HG03571 (cell line): ENCODE results near the gene MGLL.
"Not testable (repeated sequence)": the region's sequence is repeated elsewhere in the genome, so short reads cannot be mapped to it uniquely, and the experiment has no call there.

Experiments
- ATAC-seq: cut with Tn5 transposase; IDR thresholded peaks from one replicate; pipeline ENCODE4 v1.9.1; 2021; ENCODE audit not compliant: unreplicated experiment

Gene MGLL

GRCh38 chr3:127711021-127711695, 111.2 kb downstream of the MGLL start:
- ATAC-seq = no peak

DNA sequence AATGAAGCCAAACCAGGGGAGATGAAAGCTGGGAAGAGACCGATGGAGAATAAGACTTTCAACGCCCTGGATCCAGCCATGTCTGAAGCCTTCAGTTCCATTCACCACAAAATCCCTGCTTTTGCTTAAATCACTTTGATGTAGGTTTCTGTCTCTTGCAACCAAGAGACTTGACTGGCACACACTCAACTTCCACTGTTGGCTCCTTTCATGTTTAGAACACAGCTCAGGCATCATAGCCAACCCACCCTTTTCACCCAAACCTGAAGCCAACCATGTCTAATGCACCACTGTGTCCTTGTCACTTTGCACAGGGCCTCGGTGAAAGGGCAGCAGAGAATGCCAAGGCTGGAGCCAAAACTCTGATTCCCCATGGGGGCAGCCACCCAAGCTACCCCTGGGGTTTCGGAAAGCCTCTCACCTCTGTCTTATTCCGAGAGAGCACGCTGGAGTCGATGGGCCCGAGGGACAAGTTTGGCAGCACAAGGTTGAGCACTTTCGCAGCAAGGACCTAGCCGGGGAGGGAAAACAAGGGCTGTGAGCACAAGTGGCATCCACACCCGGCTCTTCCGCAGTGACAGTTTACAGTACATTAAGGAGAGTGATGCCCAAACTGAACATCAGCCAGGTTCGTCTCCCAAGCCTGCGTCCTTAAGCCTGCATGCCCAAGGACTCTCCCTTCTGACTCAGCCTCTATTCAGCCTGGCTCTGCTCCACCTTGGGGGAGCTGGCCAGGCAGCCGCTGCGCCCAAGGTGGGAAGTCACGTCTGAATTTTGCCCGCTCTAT, 112.0 kb downstream of the MGLL start:
- no peak for ATAC-seq

DNA sequence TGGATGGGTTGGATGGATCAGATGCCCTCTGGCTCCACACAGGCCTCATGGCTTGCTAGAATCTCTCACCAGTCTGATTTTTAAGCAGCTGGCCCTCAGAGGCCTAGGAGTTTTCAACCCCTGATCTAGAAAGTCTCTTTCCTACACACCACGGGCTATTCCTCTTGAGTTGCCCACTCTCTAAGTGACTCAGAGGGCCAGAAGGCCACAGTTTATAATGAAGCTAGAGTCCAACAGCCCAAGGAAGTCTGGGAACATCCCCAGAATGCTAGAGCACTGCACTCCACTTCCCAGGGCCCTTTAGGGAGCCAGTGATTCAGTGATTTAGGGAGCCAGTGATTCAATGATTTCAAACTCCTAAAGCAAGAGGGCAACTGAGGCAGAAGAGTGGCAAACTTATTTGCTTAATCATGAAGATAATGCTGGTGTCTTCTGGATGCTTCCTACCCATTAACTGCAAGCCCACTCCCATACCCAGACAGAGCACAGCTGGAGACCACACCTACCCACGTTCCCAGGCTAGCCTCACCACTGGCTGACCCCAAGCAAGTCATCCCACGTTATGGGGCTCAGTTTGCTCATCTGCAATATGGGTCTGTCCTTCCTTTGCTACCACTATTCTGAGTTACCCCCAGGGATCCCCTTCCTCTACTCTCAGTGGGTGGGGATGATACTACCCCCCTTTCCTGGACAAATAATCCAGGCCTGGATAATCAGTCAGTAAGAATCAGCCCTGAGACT, 112.8 kb downstream of the MGLL start:
- no peak for ATAC-seq

GRCh38 chr3:127708837-127709236, 113.5 kb downstream of the MGLL start:
- ATAC-seq = no peak

- no peak for ATAC-seq
Measured at GRCh38 chr3:127707851-127708411, 114.4 kb downstream of the MGLL start.

DNA sequence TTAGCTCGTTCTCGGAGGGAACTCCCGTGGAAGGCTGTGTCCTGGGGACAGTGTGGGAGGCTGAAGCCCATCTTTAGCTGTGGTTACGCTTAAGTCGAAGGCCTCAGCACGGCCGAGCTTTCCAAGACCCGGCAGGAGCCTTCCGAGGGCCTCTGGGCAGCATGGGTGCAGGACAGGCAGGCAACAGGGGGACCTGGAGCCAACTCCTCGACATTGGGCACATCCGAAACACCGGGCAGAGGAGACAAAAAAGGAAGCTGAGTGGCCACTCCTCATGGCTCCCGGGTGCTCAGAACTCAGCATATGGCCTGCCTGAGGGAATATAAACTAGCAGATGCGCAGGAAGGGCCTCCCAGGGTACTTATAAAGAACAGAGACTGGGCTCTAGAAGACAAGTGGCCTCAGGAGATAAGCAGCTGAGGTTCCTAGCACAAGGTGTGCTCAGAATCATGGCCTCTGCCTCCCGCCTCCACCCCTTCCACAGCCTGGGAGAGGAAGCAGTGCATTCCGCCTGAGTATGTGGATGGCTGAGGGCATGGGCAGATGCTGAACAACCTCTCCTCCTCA, 115.4 kb downstream of the MGLL start:
- no peak for ATAC-seq

DNA sequence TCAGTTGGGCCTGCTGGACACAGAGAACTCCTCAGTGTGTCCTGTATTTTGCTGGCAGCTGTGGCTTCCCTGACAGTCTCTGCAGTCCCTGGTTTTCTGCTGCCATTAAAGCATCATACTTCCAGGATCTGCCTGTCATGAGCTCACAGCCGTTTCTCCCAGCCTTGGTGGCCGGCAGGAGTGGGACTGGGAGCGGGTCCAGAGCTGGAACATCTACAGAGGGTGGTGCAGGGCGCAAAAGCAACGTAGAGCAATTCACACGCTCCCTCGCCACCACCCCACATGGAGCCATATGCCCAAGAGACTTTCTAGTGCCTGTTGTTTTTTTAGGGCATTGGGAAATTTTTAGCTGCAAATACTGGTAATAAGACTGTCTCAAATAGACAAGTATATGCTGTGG, 116.0 kb downstream of the MGLL start:
- no peak for ATAC-seq

DNA sequence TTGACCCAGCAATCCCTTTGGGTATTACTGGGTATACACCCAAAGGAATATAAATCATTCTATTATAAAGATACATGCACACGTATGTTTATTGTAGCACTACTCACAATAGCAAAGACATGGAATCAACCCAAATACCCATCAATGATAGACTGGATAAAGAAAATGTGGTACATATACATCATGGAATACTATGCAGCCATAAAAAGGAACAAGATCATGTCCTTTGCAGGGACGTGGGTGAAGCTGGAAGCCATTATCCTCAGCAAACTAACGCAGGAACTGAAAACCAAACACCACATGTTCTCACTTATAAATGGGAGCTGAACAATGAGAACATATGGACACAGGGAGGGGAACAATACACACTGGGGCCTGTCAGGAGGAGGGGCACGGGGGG, 117.5 kb downstream of the MGLL start:
- ATAC-seq = not testable (repeated sequence)

- no peak for ATAC-seq
Measured at GRCh38 chr3:127702151-127702578, 120.2 kb downstream of the MGLL start.

GRCh38 chr3:127701280-127701911, 120.9 kb downstream of the MGLL start:
- no peak for ATAC-seq

GRCh38 chr3:127700406-127700805, 121.9 kb downstream of the MGLL start:
- ATAC-seq = no peak

- ATAC-seq = no peak
Measured at GRCh38 chr3:127699416-127700300, 122.7 kb downstream of the MGLL start.

- ATAC-seq = no peak
Measured at GRCh38 chr3:127698691-127699415, 123.5 kb downstream of the MGLL start.

- no peak for ATAC-seq
Measured at GRCh38 chr3:127698286-127698685, 124.0 kb downstream of the MGLL start.

- peak; percentile 58 for ATAC-seq
Measured at GRCh38 chr3:127697551-127698240, 124.6 kb downstream of the MGLL start.

DNA sequence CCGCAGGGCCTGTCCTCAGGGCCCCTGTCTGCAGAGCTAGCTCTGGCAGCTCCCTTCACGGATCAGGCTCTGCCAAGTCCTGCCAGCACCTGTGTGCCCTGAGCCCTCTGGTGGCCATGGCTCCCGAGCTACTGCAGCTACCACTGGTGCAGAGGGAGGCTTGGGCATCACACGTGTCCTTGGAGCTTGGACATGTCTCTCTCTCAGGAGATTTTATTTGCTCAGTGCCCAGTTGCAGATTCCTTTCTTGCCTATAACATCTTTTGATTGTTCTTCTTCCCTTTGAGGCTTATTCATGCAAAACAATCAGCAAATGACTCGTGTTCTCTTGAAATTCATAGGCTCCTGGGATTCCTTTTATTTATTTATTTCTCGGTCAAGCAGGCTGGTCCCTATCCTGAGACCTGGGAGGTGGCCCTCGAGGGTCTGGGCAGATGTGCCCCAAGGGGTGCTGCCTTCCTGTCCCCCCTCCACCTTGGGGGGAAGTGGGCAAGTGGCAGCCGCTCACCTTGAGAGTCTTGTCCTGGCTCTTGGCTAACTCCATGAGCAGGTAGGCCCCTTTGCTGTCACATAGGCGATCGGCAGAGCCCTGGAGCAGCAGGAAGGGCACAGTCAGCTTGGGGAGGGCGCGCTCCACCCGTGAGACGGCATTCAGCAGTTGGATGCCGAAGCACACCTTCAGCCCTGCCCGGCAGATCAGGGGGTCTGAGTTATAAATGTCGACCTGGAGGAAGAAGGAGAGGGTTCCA, 127.7 kb downstream of the MGLL start:
- no peak for ATAC-seq

GRCh38 chr3:127693336-127693843, 128.9 kb downstream of the MGLL start:
- ATAC-seq = no peak
